Bone marrow (tissue), 2 donors: ENCODE measurements around the gene TDRD9.

Experiments used
- DNase-seq, 2 donors: peaks; one replicate each; lab custom pipeline; 2025; lab: John Stamatoyannopoulos, UW

Gene TDRD9

GRCh38 chr14:104025534-104025933, 97.3 kb downstream of the TDRD9 start:
- DNase-seq = no peak

- DNase-seq = no peak
Observed at GRCh38 chr14:104026024-104026423, 97.8 kb downstream of the TDRD9 start.

- DNase-seq = no peak
Observed at GRCh38 chr14:104030958-104031357, 102.7 kb downstream of the TDRD9 start.

GRCh38 chr14:104031384-104031783, 103.1 kb downstream of the TDRD9 start:
- DNase-seq = no peak

- DNase-seq = no peak
Observed at GRCh38 chr14:104034976-104035699, 106.9 kb downstream of the TDRD9 start.

GRCh38 chr14:104036212-104036611, 108.0 kb downstream of the TDRD9 start:
- DNase-seq = no peak

GRCh38 chr14:104037074-104037473, 108.8 kb downstream of the TDRD9 start:
- no peak for DNase-seq

GRCh38 chr14:104037903-104038302, 109.6 kb downstream of the TDRD9 start:
- DNase-seq = no peak

- DNase-seq = no peak
Observed at GRCh38 chr14:104039214-104039613, 111.0 kb downstream of the TDRD9 start.

GRCh38 chr14:104040539-104040938, 112.3 kb downstream of the TDRD9 start:
- no peak for DNase-seq

- no peak for DNase-seq
Observed at GRCh38 chr14:104041430-104042104, 113.3 kb downstream of the TDRD9 start.

- no peak for DNase-seq
Observed at GRCh38 chr14:104044016-104044415, 115.8 kb downstream of the TDRD9 start.

GRCh38 chr14:104047761-104048160, 119.5 kb downstream of the TDRD9 start:
- DNase-seq = no peak

GRCh38 chr14:104048758-104049507, 120.7 kb downstream of the TDRD9 start:
- DNase-seq = no peak

GRCh38 chr14:104049576-104050240, 121.5 kb downstream of the TDRD9 start:
- DNase-seq = no peak

- no peak for DNase-seq
Observed at GRCh38 chr14:104051092-104051813, 123.0 kb downstream of the TDRD9 start.

- no peak for DNase-seq
Observed at GRCh38 chr14:104054222-104054905, 126.1 kb downstream of the TDRD9 start.

GRCh38 chr14:104062281-104062680, 134.0 kb downstream of the TDRD9 start:
- DNase-seq = no peak

GRCh38 chr14:104064003-104064402, 135.7 kb downstream of the TDRD9 start:
- DNase-seq = no peak

- DNase-seq = no peak
Observed at GRCh38 chr14:104066279-104066678, 138.0 kb downstream of the TDRD9 start.

- DNase-seq = no peak
Observed at GRCh38 chr14:104066719-104067295, 138.6 kb downstream of the TDRD9 start.
